ENCODE results near the gene FLII. TPM values are rescaled to one million over a fixed set of nuclear protein-coding genes. Genes with fewer than 3 reads are reported as not detected.

FLII gene
- total RNA-seq, 1 donor from 2014 or later: 394 TPM

- DNase-seq (ENCODE audit: extremely low read depth, low read depth, low spot score): peak; percentile 55
These were observed 2.0 kb upstream of the FLII start, which contains the start of gene MIEF2 for GRCh38 chr17:18260332-18261145. Gene MIEF2 (plus strand): TSS chr17:18260662. CDS start chr17:18262721, 2,059 bp downstream.

DNA sequence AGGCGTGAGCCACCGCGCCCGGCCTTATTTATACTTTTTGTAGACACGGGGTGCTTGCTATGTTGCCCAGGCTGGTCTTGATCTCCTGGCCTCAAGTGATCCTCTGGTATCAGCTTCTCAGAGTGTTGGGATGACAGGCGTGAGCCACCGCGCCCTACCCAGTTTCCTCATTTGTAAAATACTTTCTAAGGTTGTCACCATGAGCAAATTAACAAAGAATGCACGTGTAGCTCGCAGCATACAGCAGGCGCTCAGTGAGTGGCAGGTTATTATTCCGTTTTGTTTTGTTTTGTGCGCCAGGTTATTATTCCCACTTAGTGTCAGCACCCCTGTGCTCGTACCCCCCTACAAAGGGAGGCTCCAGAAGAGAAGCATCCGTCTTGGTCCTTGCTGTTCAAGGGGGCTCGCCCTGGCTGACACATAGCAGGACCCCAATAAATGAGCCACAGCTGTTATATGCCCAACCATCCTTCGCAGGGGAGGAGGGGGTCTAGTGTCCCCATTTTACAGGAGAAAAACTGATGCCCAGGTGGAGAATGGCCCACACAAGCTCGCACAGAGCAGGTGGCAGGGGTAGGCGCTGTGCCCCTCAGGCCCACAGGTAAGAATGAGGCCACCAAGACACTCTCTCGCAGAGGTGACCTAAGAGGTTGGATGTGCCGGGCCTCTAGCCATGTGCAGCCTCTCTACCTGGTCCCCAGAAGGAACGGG is 1.2 kb upstream of the FLII start:
- DNase-seq (ENCODE audit: extremely low read depth, low read depth, low spot score): no peak

GRCh38 chr17:18257982-18258355 is 569 bp downstream of the FLII start:
- DNase-seq (ENCODE audit: extremely low read depth, low read depth, low spot score): no peak

GRCh38 chr17:18257268-18257981 is 1.1 kb downstream of the FLII start:
- no peak for DNase-seq (ENCODE audit: extremely low read depth, low read depth, low spot score)

GRCh38 chr17:18256776-18257175 is 1.8 kb downstream of the FLII start:
- DNase-seq (ENCODE audit: extremely low read depth, low read depth, low spot score): no peak

DNA sequence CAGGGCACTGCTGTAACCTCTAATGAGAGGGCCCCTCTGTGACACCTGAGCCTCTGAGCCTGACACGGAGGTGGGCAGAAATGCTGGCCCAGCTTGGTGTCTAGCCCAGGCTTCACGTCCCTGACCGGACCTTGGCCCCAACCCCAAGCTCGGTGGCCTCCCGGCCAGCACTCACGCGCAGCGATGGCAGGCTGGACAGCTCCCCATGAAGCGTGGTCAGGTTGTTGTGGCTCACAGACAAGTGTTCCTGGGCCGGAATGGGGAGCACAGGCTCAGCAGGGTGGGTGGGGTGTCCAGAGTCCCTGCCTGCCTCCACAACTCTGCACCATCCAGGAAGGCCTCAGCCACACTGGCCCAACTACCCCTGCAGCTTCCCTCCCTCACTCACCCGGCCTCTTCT is 2.2 kb downstream of the FLII start:
- no peak for DNase-seq (ENCODE audit: extremely low read depth, low read depth, low spot score)

DNA sequence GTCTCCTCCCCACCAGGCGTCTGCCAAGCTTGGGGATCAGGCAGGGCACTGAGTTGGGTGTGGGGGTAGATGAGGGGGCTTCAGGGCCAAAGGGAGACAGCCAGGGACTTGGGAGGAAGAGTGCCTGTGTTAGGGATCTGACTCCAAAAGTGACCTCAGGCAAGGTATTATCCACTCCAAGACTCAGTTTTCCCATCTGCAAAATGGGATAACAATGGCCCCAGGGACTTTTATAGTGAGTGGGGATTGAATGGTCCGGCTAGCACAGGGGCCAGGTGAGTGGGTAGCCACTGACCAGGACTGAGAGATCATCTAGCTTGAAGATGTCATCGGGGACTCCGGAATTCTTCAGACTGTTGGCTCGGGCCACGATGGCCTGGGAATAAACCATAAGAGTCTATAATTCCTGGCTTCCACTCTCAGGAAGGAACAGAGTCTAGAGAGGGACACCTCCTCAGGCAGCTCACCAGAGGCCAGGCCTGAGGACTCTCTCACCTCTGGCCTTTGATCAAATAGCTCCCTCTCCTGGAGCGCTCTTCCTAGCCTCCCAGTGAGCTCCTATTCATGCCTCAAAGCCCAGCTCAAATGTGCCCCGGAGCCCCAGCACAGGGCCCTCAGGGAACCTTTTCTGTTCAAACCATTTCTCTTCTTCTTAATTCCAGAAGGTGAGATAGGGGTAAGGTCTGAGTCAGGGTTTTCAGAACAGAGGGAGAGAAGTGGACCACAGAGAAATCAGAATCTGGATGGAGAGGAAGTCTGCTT is 3.5 kb downstream of the FLII start:
- DNase-seq (ENCODE audit: extremely low read depth, low read depth, low spot score): no peak

GRCh38 chr17:18253947-18254821 is 4.4 kb downstream of the FLII start:
- DNase-seq (ENCODE audit: extremely low read depth, low read depth, low spot score): no peak

GRCh38 chr17:18253187-18253884 is 5.2 kb downstream of the FLII start:
- DNase-seq (ENCODE audit: extremely low read depth, low read depth, low spot score): no peak

GRCh38 chr17:18252160-18252559 is 6.4 kb downstream of the FLII start:
- DNase-seq (ENCODE audit: extremely low read depth, low read depth, low spot score): no peak

DNA sequence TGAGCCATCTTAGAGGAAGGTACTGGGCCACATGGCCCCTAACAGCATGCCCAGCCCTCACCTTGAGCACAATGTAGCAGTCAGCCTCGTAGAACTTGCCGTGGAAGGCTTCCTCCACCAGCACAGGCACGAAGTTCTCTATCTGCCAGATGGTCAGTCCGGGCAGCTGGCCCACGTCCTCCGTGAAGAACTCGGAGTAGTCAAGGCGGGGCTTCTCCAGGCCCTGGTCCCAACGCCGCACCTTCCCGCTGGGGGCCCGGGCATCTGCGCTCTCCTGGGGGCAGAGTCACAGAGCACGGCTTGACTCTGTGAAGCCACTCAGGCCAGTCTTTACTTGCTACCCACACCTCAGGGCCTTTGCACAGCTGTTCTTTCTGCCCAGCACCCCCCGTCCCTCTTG is 7.3 kb downstream of the FLII start:
- no peak for DNase-seq (ENCODE audit: extremely low read depth, low read depth, low spot score)

GRCh38 chr17:18250708-18251107 is 7.8 kb downstream of the FLII start:
- DNase-seq (ENCODE audit: extremely low read depth, low read depth, low spot score): no peak

- DNase-seq (ENCODE audit: extremely low read depth, low read depth, low spot score): no peak
These were observed 8.3 kb downstream of the FLII start for GRCh38 chr17:18250259-18250658.

- no peak for DNase-seq (ENCODE audit: extremely low read depth, low read depth, low spot score)
These were observed 9.7 kb downstream of the FLII start for GRCh38 chr17:18248811-18249210.

DNA sequence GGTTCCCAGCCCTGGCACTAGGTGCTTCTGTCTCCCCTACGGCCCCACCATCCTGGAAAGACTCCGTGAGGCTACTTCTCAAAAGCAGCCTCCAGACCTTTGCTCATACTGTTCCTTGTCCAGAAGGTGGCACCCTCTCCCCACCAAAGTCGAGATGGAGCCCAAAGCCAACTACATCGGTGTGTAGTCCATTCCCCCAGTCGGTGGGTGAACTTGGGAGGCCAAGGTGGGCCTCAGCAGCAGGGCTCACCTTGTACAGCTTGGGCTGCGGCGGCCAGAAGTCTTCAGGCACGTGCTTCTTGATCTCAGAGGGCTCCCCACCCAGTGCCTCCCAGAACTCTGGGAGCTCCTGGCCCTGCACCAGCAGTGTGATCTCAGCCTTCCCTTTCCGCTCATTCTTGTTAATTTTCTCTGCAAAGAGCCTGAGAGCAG is 10.2 kb downstream of the FLII start:
- DNase-seq (ENCODE audit: extremely low read depth, low read depth, low spot score): no peak

GRCh38 chr17:18247613-18248001 is 10.9 kb downstream of the FLII start:
- DNase-seq (ENCODE audit: extremely low read depth, low read depth, low spot score): no peak

- no peak for DNase-seq (ENCODE audit: extremely low read depth, low read depth, low spot score)
These were observed 11.5 kb downstream of the FLII start for GRCh38 chr17:18246880-18247612.

DNA sequence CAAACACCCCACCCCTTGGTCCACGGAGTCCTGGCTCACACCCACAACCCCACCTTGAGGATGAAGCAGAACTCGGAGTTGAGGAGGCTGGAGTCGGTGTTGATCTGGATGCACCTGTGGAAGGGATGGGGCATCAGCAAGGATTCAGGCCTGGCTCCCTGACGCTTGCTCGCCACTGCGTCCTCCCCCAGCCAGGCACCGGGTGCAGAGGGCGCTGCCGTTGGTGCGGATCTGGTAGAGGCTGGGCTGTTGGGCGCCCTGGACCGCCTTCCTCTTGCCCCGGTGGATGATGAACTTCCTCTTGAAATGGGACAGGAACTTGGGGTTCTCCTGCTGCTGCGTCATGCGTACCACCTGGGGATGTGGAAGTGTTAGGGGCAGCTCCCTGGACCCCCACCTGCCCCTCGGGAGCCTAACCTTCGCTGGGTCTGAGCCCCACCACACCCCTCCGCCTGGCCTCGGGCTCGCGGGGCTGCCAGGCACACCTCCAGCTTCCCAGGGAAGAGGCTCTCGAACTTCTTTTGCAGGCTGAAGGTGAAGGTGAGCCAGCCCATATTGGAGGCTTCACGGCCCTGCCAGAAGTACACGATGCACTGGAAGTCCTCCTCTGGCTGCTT is 12.3 kb downstream of the FLII start:
- no peak for DNase-seq (ENCODE audit: extremely low read depth, low read depth, low spot score)

All from glomerular endothelial cell (primary cell).